GM20431 (cell line): ENCODE measurements around the gene KCTD5.
"Not testable (repeated sequence)": the region's sequence is repeated elsewhere in the genome, so short reads cannot be mapped to it uniquely, and the experiment has no call there.

Experiments used
- in situ Hi-C: fragments of 300-500 bp; cut with MseI, MboI; formaldehyde crosslinking; loops from one replicate; pipeline ENCODE4 v1.15.0; 2020; ENCODE audit warnings: low sequenced_read_pairs; ENCODE audit not compliant: unreplicated experiment

The KCTD5 gene

DNA sequence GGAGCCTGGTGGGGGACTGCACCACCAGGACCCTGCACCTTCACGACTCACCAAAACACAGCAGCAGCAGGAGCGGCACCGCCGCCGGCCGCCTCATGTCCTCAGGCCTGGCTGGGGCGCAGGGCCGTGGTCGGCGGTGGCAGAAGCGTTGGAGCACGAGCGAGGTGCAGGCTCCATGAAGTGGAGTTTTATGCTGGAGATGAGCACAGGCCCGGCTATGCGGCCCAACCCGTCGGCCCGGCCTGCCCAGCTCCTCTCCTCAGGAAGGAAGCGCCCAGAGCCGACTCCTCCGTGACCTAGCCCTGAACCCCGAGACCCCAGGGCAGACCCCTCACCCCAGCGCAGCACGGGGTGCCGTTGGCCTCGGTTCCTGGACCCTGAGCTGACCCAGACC lies 37.7 kb downstream of the KCTD5 start, which contains the start of gene PRSS27:
TSS of gene PRSS27 (minus strand) at position 161 of the 394 bp plus-strand sequence. CDS start at position 97, 64 bp downstream.
- in situ Hi-C loops, result no loop called here

- in situ Hi-C loops, result no loop called here
Measured at GRCh38 chr16:2720719-2721633, 38.7 kb downstream of the KCTD5 start.

- in situ Hi-C loops, result not testable (repeated sequence)
Measured at GRCh38 chr16:2721634-2722173, 39.4 kb downstream of the KCTD5 start.

DNA sequence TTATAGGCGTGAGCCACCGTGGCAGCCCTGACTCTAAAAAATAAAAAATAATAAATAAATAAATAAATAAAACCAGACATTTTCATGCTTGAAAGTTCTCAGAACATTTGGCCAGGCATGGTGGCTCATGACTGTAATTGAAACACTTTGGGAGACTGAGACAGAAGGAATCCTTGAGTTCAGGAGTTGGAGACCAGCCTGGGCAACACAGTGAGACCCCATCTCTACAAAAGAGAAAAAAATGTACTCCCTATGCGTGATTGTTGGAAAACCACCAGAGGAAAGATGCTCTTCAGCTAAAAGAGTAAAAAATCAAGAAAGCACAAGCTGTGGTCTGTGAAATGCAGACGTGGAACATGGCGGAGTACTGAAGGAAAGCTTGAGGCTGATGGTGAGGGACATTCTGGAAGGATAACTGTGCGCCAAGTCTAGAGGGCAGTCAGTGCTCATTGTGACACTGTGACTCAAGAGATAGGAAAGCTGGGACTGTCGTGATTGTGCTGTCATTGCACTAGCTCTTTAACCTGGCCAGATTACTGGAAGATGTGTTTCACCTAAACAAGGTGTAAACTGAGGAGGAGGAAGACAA lies 41.9 kb downstream of the KCTD5 start:
- in situ Hi-C loops, result no loop called here

DNA sequence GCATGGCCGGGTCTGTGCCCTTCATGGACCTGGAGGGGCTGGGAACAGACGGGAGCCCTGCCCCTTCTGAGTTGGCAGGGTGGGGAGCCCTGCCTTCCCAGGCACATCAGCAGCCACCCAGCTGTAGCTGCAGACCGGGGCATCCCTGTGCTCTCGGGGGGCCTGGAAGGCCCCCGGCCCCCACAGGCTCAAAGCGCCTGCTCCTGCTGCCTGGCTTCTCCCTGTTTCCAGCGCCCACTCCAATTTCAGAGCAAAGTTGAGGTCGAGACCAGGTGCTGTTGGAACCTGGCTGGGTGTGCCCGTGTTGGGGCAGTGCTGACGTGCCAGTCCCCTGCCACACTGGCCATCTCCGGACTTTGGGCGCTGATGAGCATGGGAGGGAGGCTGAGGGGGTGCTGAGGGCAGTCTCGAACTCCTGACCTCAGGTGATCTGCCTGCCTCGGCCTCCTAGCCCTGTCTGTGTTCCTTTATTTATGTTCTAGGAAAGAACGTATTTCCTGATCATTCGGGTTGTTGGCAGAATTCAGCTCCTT lies 42.6 kb downstream of the KCTD5 start:
- in situ Hi-C loops, result no loop called here

- in situ Hi-C loops, result no loop called here
Measured at GRCh38 chr16:2726923-2727322, 44.6 kb downstream of the KCTD5 start.

DNA sequence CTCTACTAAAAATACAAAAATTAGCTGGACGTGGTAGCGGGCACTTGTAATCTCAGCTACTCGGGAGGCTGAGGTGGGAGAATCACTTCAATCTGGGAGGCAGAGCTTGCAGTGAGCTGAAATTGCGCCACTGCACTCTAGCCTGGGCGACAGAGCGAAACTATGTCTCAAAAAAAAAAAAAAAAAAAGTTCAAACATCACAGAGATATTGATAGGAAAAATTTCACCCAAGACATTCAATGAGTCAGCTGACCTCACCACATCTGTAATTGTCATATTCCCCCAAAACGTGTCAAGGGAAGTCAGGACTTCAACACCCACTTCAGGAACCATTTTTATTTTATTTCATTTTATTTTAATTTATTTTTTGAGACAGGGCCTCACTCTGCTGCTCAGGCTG lies 45.7 kb downstream of the KCTD5 start:
- in situ Hi-C loops, result no loop called here

GRCh38 chr16:2734844-2735515 lies 52.7 kb downstream of the KCTD5 start:
- in situ Hi-C loops, result no loop called here

DNA sequence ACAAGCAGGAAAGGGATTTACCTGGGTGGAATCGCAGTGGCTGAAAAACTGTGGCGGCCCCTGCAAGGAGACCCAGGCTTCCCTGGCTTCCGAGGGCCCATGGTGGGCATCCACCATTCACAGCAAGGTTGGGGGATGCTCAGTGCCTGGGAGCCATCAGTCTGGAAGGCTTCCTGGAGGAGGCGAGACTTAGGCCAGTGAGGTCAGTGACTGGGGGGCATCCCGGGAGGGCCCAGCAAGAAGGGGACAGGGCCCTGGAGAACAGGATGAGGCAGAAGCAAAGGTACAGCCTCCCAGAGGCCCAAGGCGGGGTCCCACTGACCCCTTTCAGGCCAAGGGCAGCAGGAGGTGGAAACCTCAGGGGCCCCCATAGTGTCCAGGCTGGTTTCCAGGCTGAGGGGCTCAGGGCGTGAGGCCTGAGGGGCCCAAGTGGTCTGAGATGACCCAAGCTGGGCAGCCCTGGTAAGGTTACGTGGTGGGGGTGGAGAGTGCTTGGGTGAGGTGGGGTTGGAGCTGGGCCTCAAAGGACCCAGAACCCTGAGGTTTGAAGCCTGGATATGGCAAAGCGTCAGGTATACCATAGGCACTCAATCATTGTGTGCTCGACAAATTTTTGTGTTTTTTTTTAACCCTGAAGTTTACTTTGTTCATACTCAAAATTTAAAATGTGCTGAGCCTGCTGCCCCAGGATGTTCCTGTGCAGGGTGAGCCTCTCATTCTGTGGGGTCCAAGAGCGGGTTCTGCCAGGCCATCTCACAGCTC lies 54.3 kb downstream of the KCTD5 start:
- in situ Hi-C loops, result no loop called here

- in situ Hi-C loops, result no loop called here
Measured at GRCh38 chr16:2737238-2737605, 54.9 kb downstream of the KCTD5 start.

- in situ Hi-C loops, result no loop called here
Measured at GRCh38 chr16:2737895-2738418, 55.6 kb downstream of the KCTD5 start.

DNA sequence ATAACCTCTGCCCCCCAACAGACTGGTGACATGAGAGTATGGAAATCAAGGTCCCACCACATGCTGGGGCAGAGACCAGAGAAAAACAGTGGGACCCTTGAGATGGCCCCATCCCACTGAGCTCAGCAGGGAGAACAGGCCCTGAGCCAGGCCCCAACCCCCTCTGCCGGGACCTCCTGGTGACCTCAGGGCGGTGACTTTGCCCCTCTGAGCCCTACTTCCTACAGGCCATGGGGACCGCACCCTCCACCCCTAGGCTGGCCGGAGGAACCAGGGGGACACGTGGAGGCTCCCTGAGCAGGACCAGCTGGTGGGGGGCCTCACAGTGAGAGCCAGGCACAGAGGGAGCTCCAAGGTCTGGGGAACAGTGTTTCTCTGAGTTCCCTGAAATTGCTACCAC lies 56.3 kb downstream of the KCTD5 start:
- in situ Hi-C loops, result no loop called here

DNA sequence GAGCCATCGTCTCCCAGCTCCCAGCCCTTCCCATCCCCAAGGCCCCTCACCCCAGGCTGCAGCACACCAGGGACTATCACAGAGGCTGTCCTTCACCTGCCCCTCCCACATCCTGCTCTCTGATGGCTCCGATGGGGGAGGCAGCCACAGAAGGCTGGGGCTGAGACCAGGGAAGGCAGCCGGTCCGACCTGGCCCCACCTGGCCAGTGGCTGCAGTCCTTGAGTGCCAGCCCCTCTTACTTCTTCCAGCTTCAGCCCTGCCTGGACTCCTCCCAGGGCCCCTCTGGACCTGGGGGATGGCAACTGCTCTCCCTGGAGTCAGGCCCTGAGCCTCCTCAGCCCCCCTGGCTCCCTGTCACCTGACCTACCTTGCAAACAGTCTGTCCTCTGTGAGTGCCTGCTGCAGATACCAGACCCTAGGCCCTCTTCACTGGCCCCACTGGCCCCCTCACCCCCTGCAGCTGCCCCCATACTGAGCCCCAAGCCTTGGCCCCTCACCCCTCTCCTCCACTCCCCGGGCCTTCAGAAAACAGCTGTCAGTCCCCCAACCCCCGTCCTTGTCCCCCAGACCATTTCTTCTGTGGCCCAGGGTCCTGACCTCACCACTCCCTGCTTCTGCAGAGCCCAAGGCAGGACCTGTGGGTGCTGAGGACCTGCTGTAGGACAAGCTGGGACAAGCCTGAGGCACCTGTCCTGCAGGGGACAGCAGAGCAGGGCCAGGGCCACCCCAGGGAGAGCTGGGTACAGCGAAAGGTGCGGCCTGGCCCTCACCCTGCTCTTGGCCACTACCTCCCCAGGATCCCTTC lies 57.5 kb downstream of the KCTD5 start:
- in situ Hi-C loops, result no loop called here

GRCh38 chr16:2740476-2740875 lies 58.2 kb downstream of the KCTD5 start:
- in situ Hi-C loops, result no loop called here

GRCh38 chr16:2741168-2741567 lies 58.8 kb downstream of the KCTD5 start:
- in situ Hi-C loops, result no loop called here

DNA sequence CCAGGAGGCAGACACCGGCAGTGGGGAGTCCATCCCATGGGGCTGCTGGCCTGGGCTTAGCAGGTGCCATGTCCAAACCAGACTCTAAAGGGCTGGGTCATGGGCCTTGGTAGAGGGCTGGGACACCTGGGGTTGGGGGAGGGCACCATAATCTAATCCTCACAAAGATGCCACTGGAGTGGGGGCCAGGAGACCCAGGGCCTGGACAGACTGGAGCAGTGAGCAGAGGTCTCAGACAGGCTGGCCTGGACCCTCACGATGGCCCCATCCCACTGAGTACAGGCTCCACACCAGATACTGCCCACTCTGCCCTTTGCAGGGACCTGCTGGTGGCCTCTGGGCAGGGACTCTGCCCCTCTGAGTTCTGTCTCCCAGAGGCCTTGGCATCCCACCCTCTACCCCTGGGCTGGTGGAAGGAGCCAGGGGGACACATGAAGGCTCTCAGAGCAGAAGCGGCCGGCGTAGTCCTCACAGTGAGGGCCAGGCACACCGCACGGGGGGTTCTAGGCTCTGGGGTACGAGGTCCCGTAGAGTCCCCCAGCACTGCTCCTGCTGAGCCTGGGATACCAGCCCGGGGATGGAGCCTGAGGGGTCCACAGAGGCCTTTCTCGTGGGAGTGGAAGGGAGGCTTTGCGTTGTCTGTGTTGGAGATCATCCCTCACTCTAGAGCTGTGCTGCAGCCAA lies 60.1 kb downstream of the KCTD5 start:
- in situ Hi-C loops, result no loop called here

DNA sequence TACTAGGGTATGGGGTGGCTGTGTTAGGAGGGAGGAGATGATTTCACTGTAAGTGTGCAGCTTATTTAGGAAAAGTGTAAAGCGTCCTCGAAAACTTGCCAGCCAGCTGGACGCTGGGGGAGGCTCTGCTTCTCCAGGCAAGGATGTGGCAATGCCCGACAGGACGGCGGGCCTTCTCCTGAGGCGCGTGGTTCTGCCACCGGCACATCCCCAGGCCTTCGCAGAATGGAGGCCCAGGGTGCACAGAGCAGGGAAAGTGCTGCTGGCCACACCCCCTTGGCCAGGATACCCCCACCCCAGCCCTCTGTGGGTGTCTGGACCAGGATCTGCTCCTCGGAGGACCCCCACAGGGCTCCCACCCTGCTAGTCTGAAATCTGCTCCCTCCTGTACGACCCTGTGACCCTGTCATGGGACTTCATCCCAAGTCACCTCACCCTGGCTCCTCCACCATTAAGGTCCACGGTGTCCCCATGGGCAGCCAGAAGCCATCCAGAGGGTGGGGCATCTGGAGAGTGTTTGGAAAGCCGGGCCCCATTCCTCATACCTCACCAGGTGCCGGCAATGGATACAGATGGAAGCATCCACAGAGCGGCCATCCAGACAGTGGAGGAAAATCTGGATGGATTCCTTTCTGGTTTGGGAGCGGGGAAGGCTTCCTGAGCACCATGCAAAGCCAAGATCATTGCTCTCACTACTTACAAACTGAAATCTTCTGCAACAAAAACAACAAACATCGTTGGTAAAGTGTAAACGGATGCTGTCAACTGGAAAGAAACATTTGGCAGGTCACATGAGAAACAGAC lies 60.9 kb downstream of the KCTD5 start:
- in situ Hi-C loops, result no loop called here
